ENCODE data around the gene WFDC1.

- no peak for TF ChIP-seq CTCF (IDR thresholded peaks at IDR 0.05; ENCODE audit: borderline replicate concordance, extremely low read depth, low read length, poor library complexity, severe bottlenecking)
- no peak for TF ChIP-seq EZH2 (IDR thresholded peaks at IDR 0.05; ENCODE audit: borderline replicate concordance, low read depth, low read length, severe bottlenecking)
These were observed 28.1 kb downstream of the WFDC1 start for GRCh38 chr16:84322749-84323148.

All from DND-41 (cell line).